IMR-90 (cell line): ENCODE data around the gene HMGN4.

Experiments
- BHLHE40 ChIP-seq: fragments of 150-350 bp; IDR thresholded peaks from 2 replicates; pipeline ENCODE4 v1.6.1; 2016; ENCODE audit warnings: mild to moderate bottlenecking, low read depth, low read length
- CEBPB ChIP-seq: IDR thresholded peaks from 2 replicates; pipeline ENCODE4 v1.6.1; 2012; ENCODE audit warnings: low read depth, low read length, improper control_type of control experiment
- CHD1 ChIP-seq: IDR thresholded peaks from 2 replicates; pipeline ENCODE4 v1.6.1; 2012; ENCODE audit warnings: low read depth, low read length, improper control_type of control experiment
- CTCF ChIP-seq: conservative IDR thresholded peaks from 2 replicates; pipeline ENCODE4 v1.5.1; 2012; ENCODE audit warnings: mild to moderate bottlenecking, low read depth, low read length, improper control_type of control experiment
- ELK1 ChIP-seq: fragments of 150-350 bp; IDR thresholded peaks from 2 replicates; pipeline ENCODE4 v1.6.1; 2016; ENCODE audit warnings: low read depth, mild to moderate bottlenecking, low read length, moderate library complexity, borderline replicate concordance
- MAFK ChIP-seq: IDR thresholded peaks from 2 replicates; pipeline ENCODE4 v1.6.1; 2012; ENCODE audit warnings: low read depth, low read length, improper control_type of control experiment
- MAZ ChIP-seq: IDR thresholded peaks from 2 replicates; pipeline ENCODE4 v1.6.1; 2012; ENCODE audit warnings: low read depth, mild to moderate bottlenecking, low read length, improper control_type of control experiment, moderate library complexity, borderline replicate concordance
- MXI1 ChIP-seq: IDR thresholded peaks from 2 replicates; pipeline ENCODE4 v1.6.1; 2012; ENCODE audit warnings: low read depth, mild to moderate bottlenecking, low read length, moderate library complexity, borderline replicate concordance
- NFE2L2 ChIP-seq: fragments of 150-350 bp; IDR thresholded peaks from 2 replicates; pipeline ENCODE4 v1.6.1; 2016; ENCODE audit warnings: low read depth, mild to moderate bottlenecking, low read length
- POLR2A ChIP-seq: IDR thresholded peaks from 2 replicates; pipeline ENCODE4 v1.6.1; 2012; ENCODE audit warnings: mild to moderate bottlenecking, low read depth, low read length
- RFX5 ChIP-seq: IDR thresholded peaks from 2 replicates; pipeline ENCODE4 v1.8.0; 2012; ENCODE audit warnings: low read depth, mild to moderate bottlenecking, low read length, moderate library complexity
- SMC3 ChIP-seq: fragments of 150-350 bp; IDR thresholded peaks from 2 replicates; pipeline ENCODE4 v1.6.1; 2016; ENCODE audit warnings: low read depth, mild to moderate bottlenecking, antibody characterized with exemption, low read length, moderate library complexity
- USF2 ChIP-seq: fragments of 150-350 bp; IDR thresholded peaks from 2 replicates; pipeline ENCODE4 v1.6.1; 2017; ENCODE audit warnings: mild to moderate bottlenecking, antibody characterized with exemption, low read length, low read depth

- no peak for TF ChIP-seq POLR2A
- TF ChIP-seq CTCF, result no peak
- no peak for TF ChIP-seq RFX5
- no peak for TF ChIP-seq BHLHE40
- TF ChIP-seq CEBPB, result no peak
- no peak for TF ChIP-seq MAZ
- TF ChIP-seq MXI1, result no peak
- TF ChIP-seq NFE2L2, result no peak
- no peak for TF ChIP-seq MAFK
- no peak for TF ChIP-seq USF2
- TF ChIP-seq SMC3, result no peak
- no peak for TF ChIP-seq ELK1
- no peak for TF ChIP-seq CHD1
Observed at GRCh38 chr6:26500102-26500501, 38.1 kb upstream of the HMGN4 start, which contains the start of gene BTN1A1.
